ENCODE results near the gene MTARC1. TPM values are rescaled to one million over a fixed set of nuclear protein-coding genes. Genes with fewer than 3 reads are reported as not detected.

The MTARC1 gene
- total RNA-seq, result 7.9 TPM
- long read RNA-seq, full-length matches to known transcripts, result 1 of 2 reads
- long read RNA-seq, partial matches to known transcripts, result 1 of 2 reads
- long read RNA-seq, other reads (novel, unspliced or antisense), result 0 of 2 reads

- peak; percentile 88 for ATAC-seq
- peak; percentile 89 for DNase-seq (ENCODE audit: missing footprints)
- intact Hi-C loops (cut with DNase I), result loop anchor here (5.0 kb wide), 1 partner anchor 39 kb away; the partner anchor contains the start of gene MTARC2
Measured at GRCh38 chr1:220786337-220787068, at the start of gene MTARC1. Gene MTARC1 (plus strand): TSS chr1:220786913. CDS start chr1:220786945, 32 bp downstream.

- intact Hi-C loops (cut with DNase I), result loop anchor here (10.0 kb wide), 1 partner anchor 217 kb away; the partner anchor contains the start of gene MARK1
- DNase-seq (ENCODE audit: missing footprints), result no peak
- ATAC-seq, result no peak
Measured at GRCh38 chr1:220741349-220741748, 45.4 kb upstream of the MTARC1 start.

GRCh38 chr1:220741825-220742224 lies 44.9 kb upstream of the MTARC1 start:
- no peak for ATAC-seq
- DNase-seq (ENCODE audit: missing footprints), result no peak
- intact Hi-C loops (cut with DNase I), result loop anchor here (10.0 kb wide), 1 partner anchor 217 kb away; the partner anchor contains the start of gene MARK1

- DNase-seq (ENCODE audit: missing footprints) (no peak), ATAC-seq (no peak)
- intact Hi-C loops (cut with DNase I), result loop anchor here (10.0 kb wide), 1 partner anchor 218 kb away; the partner anchor contains the start of gene MARK1
Measured at GRCh38 chr1:220742520-220742919, 44.2 kb upstream of the MTARC1 start.

- intact Hi-C loops (cut with DNase I), result loop anchor here (5.0 to 10.0 kb wide), 2 partner anchors 40 to 222 kb away; partner anchors contain the start of genes MARK1 and MTARC1
- ATAC-seq (no peak), DNase-seq (ENCODE audit: missing footprints) (no peak)
Measured at GRCh38 chr1:220746851-220747250, 39.9 kb upstream of the MTARC1 start.

- intact Hi-C loops (cut with DNase I), result loop anchor here (5.0 to 10.0 kb wide), 2 partner anchors 40 to 223 kb away; partner anchors contain the start of genes MARK1 and MTARC1
- DNase-seq (ENCODE audit: missing footprints) (no peak), ATAC-seq (peak; percentile 21)
Measured at GRCh38 chr1:220747437-220748088, 39.1 kb upstream of the MTARC1 start.

- DNase-seq (ENCODE audit: missing footprints) (peak; percentile 90), ATAC-seq (peak; percentile 98)
- intact Hi-C loops (cut with DNase I), result loop anchor here (5.0 to 10.0 kb wide), 2 partner anchors 39 to 224 kb away; partner anchors contain the start of genes MARK1 and MTARC1
Measured at GRCh38 chr1:220748089-220748934, 38.4 kb upstream of the MTARC1 start, which contains the start of gene MTARC2. Gene MTARC2 (plus strand): TSS chr1:220748322. CDS start chr1:220748532, 210 bp downstream.

GRCh38 chr1:220748936-220749335 lies 37.8 kb upstream of the MTARC1 start:
- no peak for DNase-seq (ENCODE audit: missing footprints)
- no peak for ATAC-seq
- intact Hi-C loops (cut with DNase I), result loop anchor here (5.0 to 10.0 kb wide), 2 partner anchors 38 to 224 kb away; partner anchors contain the start of genes MARK1 and MTARC1

- ATAC-seq (no peak), DNase-seq (ENCODE audit: missing footprints) (no peak)
- intact Hi-C loops (cut with DNase I), result no loop called here
Measured at GRCh38 chr1:220750131-220750515, 36.6 kb upstream of the MTARC1 start.

GRCh38 chr1:220751111-220751510 lies 35.6 kb upstream of the MTARC1 start:
- DNase-seq (ENCODE audit: missing footprints) (no peak), ATAC-seq (no peak)
- intact Hi-C loops (cut with DNase I), result no loop called here

- DNase-seq (ENCODE audit: missing footprints) (no peak), ATAC-seq (no peak)
- intact Hi-C loops (cut with DNase I), result no loop called here
Measured at GRCh38 chr1:220754212-220754917, 32.3 kb upstream of the MTARC1 start.

- DNase-seq (ENCODE audit: missing footprints) (no peak), ATAC-seq (no peak)
- intact Hi-C loops (cut with DNase I), result no loop called here
Measured at GRCh38 chr1:220754918-220755295, 31.8 kb upstream of the MTARC1 start.

- ATAC-seq (no peak), DNase-seq (ENCODE audit: missing footprints) (no peak)
- intact Hi-C loops (cut with DNase I), result no loop called here
Measured at GRCh38 chr1:220755309-220755708, 31.4 kb upstream of the MTARC1 start.

- no peak for ATAC-seq
- intact Hi-C loops (cut with DNase I), result no loop called here
- no peak for DNase-seq (ENCODE audit: missing footprints)
Measured at GRCh38 chr1:220757441-220757840, 29.3 kb upstream of the MTARC1 start.

- intact Hi-C loops (cut with DNase I), result no loop called here
Measured at GRCh38 chr1:220759147-220759546, 27.6 kb upstream of the MTARC1 start.

GRCh38 chr1:220761688-220762427 lies 24.9 kb upstream of the MTARC1 start:
- ATAC-seq (no peak), DNase-seq (ENCODE audit: missing footprints) (no peak)
- intact Hi-C loops (cut with DNase I), result no loop called here

More at GRCh38 chr1:220759147-220759546, 27.6 kb upstream of the MTARC1 start:
- no peak for ATAC-seq
- DNase-seq (ENCODE audit: missing footprints), result no peak

GRCh38 chr1:220764757-220765156 lies 22.0 kb upstream of the MTARC1 start:
- intact Hi-C loops (cut with DNase I), result no loop called here
- ATAC-seq (no peak), DNase-seq (ENCODE audit: missing footprints) (no peak)

All from Right ventricle myocardium inferior (tissue), 1 donor.